Hematopoietic multipotent progenitor cell (in vitro differentiated cells): ENCODE measurements around the gene ARHGEF3. TPM values are rescaled to one million over a fixed set of nuclear protein-coding genes. Genes with fewer than 3 reads are reported as not detected.
"Not testable (repeated sequence)": the region's sequence is repeated elsewhere in the genome, so short reads cannot be mapped to it uniquely, and the experiment has no call there.

Source experiments
- DNase-seq, 3 donors: peaks; one replicate each; pipeline ENCODE4 v3.0.0-alpha.2; 2011 to 2015; ENCODE audit warnings: low read depth in 2 of 3, low spot score in 2 of 3
- total RNA-seq: library from RNA; depleted of rRNA; stranded (reverse); fragments of >200 nt; gene quantifications from one replicate; pipeline ENCODE4 v1.2.3, GENCODE V29; 2012

ARHGEF3 gene
- total RNA-seq, 1 donor, result 21.0 TPM

DNA sequence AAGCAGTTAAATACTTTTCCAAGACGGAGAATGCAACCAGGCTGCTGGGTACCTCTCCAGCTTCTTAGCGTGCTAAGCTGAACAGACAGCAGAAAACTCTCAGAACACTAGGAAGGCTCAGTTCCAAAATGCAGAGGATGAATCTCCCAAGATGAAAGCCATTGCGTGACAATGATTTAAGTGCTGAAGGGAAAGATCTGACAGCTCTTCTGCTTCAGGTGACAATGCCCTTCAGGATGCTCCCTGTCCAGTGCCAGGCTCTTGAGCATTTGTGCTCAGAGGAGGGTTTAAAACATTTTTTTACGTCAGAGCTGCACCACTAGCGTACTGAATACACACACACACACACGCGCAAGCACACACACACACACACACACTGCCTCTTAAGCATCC, 26.3 kb downstream of the ARHGEF3 start:
- no peak for DNase-seq

DNA sequence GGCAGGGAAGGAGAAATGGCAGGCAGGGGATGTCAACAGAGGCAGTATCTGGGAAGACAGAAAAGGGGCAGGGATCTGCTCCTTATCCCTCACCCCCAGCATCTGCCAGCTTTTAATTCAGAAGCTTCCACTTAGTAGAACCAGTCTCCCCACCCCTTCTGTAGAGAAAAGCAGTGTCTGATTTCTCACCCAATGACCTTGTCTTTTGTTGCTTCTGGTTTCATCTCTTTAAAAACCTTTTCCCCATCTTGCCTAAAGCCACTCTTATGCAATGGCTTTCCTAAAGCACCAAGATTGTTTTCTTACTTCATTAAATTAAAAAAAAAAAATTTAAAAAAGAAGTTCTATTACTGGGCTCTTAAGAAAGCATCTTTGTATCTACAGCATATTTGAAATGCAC, 27.8 kb downstream of the ARHGEF3 start:
- no peak for DNase-seq

DNA sequence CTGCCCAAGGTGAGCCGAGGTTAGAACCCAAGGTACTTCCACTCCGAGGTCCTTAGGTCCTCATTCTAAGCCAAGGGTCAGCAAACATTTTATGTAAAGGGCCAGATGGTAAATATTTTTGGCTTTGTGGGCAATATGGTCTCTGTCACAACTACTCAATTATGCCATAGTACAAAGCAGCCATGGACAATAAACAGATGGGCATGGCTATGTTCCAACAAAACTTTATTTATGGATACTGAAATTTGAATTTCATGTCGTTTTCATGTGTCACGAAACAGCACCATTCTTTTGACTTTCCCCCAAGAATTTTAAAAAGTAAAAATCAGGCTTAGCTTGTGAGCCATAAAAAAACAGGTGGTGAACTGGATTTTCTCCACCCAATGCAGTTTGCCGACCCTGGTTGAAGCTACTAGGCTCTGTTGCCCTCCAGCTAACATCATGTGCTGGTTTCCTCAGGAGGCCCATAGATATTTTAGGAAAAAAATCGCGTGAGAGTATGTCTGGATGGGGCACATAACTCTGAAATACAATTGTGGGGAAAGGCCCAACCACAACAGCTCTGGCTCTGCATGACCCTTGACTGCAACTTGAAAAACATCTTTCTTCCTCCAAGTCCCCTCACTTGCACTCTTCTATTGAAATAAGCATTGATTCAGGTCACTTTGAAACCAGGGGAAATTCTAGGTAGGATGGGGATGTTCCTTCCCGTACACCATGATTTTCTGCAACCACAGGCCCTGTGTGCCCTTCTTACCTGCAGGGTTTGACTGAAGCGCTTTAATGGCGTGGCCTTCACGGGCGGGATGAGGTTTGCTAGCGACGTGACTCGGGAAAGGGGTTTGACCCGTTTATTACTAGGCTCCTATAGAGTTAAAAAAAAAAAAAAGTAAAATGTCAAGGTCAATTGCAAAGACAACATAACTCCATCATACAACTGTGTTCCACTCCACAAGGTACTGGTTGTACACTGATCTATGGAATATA, 28.5 kb downstream of the ARHGEF3 start:
- DNase-seq, result no peak

DNA sequence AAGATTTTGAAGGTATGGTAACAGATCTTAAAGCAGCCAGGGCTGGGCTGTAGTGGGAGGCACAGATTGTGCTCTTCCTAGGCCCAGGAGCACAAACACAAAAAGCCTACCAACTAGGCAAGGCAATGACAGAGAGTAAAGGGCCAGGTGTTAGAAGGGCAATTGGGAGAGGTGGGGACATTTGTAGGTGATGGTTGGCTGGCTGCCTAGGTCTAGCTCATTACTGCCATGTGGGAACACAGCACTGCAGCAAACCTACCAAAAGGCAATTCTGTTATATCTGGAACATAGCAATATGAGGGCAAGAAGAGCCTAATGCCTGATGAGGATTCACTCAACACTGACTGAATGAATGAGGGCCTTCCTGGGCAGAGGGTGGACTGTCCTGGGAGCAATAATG, 30.4 kb downstream of the ARHGEF3 start:
- DNase-seq, result no peak

DNA sequence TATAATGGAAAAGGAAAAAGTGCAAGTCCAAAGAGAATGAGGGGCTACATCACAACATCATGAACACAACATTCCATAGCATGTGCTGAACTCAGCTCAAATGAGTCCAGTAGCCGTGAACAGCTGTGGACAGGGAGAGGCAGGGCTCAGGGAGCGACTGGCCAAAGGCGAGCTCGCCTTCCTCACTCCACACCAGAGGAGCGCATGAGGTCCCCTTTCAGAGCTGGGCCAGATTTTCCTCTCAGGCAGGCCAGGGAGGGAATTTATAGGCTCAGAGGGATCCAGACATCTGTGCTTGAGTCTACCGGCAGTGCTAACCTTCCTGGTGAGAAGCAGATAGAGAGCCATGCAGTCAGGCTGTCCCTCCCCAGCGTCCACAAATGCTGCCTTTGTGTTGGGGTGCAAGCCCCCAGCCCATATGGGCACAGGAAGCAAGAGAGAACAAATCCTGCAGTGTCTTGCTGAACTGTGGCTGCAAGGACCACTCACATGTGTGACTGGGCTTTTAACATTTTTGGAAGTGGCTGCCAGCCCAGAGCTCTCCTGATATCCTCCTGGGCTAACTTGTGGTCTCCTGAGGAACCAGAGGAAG, 32.5 kb downstream of the ARHGEF3 start:
- DNase-seq, result no peak

DNA sequence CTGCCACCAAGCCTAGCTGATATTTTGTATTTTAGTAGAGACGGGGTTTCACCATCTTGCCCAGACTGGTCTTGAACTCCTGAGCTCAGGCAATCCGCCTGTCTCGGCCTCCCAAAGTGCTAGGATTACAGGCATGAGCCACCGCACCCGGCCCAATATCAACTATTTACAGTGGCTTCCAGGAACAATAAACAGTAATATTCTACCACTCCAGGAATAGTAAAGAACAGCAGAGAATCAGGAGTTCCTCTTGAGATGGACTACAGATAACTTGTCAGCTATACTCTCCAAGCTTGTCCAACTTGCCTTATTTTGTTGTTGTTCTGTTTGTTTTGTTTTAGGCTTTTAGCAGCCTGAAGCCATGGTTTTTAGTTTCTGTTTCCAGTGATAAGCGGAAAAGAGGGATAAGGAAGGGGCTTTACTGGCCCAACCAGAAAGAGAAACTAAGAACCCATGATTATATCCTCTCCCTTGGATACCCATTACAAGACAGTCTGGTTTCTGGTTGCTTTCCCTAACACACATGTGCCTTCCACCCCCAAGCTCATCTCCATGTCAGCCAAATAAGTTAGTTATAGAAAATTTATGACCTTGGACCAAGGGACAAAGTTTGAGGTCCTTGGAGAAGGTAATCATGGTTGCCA, 36.7 kb downstream of the ARHGEF3 start:
- no peak for DNase-seq

DNA sequence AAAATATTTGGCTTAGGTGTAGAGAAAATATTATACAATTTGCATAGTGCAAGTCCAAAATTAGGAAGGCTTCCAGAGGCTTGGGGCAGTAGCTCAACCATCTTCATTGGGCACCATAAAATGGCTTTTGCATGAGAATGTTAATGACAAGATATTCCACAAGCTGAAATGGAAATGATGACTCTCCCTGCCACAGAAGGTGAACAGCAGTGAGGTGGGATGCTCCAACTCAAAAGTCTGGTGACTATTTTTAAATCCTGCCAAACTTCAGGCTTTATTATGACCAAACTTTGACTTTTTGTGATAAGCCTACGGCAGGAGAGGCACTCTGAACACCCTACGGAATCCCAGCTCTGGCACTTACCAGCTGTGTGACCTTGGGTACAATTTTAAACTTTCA, 37.6 kb downstream of the ARHGEF3 start:
- no peak for DNase-seq

DNA sequence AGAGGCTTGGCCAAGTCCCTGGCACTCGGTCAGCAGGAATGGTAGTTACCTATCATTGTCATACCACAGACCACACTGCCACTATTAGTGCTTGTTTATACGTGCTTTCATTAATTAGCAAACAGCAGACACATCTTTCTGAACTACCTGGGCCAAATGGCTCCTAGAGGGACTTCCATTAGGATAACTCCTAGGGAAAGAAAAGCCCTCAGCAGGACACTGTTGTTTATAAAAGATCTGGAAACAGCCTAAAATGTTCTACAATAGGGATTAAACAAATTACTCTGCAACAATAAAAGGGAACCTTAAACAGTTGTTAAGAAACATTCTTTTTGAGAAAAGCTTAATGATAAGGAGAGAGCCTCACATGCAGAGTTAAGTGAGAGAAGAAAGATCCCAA, 38.5 kb downstream of the ARHGEF3 start:
- no peak for DNase-seq

DNA sequence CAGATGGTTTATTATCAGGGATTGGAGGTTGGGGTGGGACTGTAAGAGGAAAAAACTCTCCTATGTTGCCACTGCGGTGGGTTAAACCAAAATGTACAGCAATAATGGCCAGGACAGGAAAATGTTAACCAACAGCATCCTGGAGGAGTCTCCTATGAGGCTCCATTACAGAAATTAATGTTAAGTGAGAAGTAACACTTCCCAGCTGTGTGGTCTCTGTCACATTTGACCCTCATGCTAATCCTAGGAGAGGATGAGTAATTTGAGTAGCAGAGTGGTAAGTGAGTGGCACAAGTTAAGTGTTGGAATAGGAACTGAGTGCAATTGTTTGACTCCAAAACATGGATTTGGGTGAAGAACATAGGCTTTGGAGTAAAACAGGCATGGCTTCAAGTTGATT, 39.0 kb downstream of the ARHGEF3 start:
- DNase-seq, result no peak

DNA sequence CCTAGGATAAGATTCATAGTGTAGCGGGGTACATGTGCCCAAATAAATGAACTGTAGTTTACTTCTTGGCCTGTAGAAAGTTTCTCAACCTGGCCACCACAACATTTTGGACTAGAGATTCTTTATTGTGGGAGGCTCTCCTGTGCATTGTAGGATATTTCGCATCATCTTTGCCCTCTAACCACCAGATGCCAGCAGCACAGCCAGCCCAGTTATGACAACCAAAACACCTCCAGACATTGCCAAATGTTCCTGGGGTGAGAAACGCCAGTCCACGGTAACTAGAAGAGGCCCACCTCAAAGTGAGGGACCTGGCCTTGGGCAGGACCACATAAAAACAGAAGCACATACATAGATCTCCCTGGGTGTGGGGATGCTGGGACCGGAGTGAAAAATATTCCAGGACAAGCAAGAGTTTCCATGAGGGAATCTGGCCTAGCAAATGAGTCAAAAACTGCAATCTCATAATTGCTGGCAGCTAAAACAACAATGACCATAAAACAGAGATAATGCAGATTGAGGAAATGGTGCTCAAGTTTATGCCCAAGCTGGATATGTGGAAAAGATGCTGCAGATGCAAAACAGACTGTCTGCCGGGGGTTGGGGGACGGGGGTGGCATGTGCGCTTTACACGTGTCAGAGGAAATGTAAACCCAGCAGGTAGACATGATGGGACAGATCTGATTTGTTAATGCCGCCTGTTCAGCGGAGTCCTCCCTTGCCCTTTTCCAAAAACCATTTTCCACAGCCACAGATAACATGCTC, 39.7 kb downstream of the ARHGEF3 start:
- no peak for DNase-seq

DNA sequence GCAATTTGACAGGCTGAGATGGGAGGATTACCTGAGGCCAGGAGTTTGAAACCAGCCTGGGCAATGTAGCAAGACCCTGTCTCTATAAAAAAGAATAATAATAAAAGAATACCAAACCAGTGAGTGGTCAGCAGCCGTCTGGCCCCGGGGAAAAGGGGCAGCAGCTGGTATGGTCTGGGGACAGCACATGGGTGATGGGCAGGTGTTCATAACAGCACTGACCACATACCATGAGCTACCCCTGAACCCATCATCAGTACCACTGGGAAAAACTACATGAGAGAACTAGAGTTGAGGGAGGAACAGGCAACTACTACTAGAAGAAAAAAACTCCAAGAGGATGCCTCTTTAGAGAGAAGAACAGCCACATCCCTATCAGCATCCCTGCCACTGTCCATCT, 40.7 kb downstream of the ARHGEF3 start:
- DNase-seq, result no peak

DNA sequence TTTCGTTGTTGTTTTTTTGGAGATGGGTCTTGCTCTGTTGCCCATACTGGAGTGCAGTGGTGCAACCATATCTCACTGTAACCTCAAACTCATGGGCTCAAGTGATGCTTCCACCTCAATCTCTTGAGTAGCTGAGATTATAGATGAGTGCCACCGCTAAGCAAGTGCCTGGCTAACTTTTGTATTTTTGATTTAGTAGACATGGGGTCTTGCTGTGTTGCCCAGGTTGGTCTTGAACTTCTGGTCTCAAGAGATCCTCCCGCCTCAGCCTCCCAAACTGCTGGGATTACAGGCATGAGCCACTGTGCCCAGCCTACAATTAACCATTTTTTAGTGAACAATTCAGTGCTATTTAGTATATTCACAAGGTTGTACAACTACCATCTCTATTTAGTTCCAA, 42.2 kb downstream of the ARHGEF3 start:
- no peak for DNase-seq

DNA sequence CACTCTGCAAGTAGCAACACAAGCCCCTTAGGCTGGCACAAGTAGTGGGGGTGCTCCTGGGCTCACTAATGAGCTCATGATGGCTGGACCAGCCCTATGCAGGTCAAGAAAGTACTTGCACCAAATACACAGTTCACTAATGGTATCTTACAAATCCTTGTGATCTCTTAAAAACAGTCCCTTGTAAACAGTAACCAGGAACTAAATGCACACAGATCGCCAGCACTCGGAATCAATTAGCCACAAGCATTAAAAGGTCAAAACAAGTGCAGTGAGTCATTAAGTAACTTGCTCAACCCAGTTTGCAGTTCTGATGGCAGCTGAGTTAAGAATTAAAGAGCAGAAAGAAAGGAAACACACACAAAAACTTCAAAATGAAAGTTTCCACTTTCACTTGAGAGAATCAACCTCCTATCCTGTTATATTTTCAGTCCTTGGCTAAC, 43.2 kb downstream of the ARHGEF3 start:
- peak in 2 of 3 donors; percentile 60 to 69 for DNase-seq

DNA sequence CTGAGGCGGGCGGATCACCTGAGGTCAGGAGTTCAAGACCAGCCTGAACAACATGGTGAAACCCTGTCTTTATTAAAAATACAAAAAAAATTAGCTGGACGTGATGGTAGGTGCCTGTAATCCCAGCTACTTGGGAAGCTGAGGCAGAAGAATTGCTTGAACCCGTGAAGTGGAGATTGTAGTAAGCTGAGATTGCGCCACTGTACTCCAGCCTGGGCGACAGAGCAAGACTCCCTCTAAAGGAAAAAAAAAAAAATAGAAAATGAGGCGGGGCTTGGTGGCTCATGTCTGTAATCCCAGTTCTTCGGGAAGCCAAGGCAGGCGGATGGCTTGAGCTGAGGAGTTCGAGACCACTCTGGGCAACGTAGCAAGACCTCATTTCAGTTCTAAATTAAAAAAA, 43.7 kb downstream of the ARHGEF3 start:
- DNase-seq, result not testable (repeated sequence)

DNA sequence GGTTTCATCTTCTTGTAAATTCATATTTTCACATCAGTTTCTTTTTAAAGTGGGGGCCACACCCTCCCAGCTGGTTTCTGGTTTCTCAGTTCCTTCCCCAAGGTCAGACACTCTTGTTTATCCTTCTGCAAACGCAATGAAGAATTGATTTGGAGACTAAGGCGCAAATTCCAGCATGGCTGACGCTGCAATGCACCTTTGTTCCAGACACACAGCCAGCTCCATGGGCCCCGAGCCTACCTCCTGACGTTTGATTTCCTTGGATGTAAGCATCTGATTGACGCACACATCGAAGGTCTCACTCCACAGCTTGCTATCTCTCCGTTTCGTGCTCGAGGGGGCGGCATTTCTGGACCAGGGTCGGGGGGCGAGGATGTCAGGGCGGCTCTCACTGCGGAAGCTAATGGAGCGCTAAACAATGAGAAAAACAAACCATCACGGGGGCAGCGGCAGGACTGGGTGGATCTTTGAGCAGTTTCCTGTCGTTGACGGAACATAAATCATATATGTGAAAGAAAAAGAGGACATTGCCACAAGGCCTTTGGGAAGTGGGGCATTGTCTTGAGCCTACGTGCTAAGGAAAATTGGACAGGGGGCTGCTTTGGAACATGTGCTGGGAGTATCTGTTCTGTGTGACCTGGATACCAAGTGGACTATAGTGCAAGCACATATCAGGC, 46.9 kb downstream of the ARHGEF3 start:
- DNase-seq, result peak in 2 of 3 donors; percentile 67 to 83

DNA sequence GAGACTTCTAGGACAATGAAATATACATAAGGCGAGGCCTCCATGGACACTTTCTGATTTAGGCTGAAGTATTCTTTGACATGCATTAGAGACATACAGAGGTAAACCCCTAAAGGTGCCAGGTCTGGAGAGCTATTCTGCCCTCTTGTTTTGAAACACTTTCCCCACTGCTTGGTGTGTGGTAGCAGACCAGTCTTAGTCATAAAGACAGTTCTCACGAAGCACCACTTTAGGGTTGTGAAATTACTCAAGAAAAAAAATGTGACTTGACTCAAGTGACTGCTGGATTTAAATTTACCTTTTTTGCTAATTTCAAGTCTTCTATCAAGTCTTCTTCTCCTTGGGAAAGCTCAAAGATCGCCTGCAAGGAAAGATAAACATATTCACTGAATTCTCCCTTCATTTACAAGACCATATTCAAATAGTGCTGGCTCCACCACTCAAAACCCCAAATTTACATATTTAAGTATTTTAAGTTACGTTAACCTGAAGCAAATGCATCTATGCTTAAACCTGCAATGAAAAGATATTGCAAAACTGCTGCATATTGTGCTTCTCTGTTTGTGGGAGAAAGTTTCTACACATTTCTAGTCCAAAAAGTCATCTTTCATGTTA, 48.4 kb downstream of the ARHGEF3 start:
- no peak for DNase-seq

DNA sequence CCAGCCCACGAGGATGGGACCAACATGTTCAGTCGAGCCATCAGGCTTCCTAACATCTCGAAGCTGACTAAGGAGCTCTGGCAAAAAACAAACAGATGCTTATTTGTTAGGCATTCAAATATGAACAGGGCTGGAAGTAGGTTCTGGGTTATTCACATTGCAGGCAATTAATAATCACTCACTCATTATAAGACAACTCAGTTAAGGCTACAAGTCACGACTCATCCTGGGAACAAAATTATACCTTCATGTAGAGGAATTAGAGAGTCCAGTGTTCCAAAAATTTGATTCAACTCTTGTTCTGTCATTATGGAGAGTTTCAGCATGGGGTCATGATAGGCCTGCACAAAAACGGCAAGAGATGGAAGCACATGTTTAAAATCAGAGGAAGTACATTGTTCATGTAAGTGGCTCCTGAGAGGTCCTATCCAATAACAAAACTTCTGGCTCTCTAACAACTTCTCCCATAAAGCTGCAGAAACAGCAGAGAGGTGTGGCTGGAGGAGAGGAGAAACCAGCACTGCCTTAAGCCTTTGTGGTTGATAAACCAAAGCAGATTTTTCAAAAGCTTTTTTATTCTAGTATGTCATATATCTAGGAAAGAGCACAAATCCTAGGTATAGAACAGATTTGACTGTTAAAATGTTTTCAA, 50.6 kb downstream of the ARHGEF3 start:
- no peak for DNase-seq

DNA sequence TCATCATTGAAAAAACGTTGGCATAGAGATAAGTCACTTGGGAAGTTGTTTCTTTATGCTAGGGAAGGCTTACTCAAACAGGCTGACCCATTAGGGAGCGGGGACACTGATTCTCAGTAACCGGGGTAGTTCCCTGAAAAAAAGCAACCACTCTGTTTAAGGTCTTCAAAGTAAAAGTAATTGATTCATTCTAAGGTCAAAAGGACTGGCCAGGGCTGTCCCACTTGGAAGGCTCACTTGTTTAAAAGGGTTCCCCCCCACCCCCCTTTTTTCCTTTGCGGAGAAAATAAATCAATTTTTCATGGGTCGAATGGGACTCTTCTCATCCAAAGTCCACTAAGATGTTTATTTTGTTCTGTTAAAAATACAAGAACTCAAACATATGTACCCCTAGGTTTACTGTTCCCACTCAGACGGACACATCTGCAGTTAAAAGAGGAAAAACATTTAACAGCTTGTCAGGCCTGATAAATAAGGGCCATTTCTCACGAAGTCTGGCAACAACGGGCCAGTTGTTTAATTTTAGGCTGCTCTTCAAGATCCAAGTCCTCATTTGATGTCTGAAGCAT, 53.0 kb downstream of the ARHGEF3 start:
- DNase-seq, result peak in 2 of 3 donors; percentile 37 to 66

DNA sequence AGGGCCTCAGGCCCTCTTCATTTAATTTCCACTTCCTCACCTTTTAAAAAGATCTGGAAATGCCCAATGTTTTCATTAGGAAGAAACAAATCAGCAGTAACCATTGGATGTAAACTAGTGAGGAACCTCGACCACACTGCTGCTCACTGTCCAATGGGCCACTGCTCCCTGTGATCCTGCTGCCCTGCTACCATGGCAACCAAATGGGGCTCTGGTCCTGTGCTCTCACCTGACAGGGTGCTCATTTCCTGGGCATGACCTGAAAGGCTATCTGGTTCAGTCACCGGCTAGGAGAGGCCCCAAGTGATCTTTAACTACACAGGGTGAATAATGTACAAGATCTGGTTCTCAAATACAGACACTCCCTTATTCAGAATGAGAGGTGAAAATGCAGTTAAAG, 54.6 kb downstream of the ARHGEF3 start:
- DNase-seq, result no peak
